GM06990 (cell line): ENCODE data around the gene ENKUR.
"Not testable (repeated sequence)": the region's sequence is repeated elsewhere in the genome, so short reads cannot be mapped to it uniquely, and the experiment has no call there.

Source experiments
- DNase-seq: peaks from one replicate; pipeline ENCODE4 v3.0.0-alpha.2; 2011; ENCODE audit not compliant: insufficient read length; ENCODE audit errors: extremely low read depth
- H3K27me3 ChIP-seq: replicated peaks from 2 replicates; pipeline ENCODE4 v1.6.0; 2011; ENCODE audit warnings: low read length; ENCODE audit not compliant: control insufficient read depth, insufficient read depth
- H3K36me3 ChIP-seq: 2 replicates; pipeline ENCODE4 v1.5.1; 2011; ENCODE audit warnings: low read length; ENCODE audit not compliant: control insufficient read depth, insufficient read depth
- H3K4me3 ChIP-seq: replicated peaks from 2 replicates; pipeline ENCODE4 v1.5.1; 2011; ENCODE audit warnings: low read depth, mild to moderate bottlenecking, control low read depth, low read length
- TF ChIP-seq, protein P1 (sequence below): IDR thresholded peaks from 2 replicates; pipeline ENCODE4 v1.5.1; 2011; ENCODE audit warnings: low read length, control low read depth, mild to moderate bottlenecking, inconsistent platforms; ENCODE audit not compliant: insufficient read depth, poor library complexity, severe bottlenecking

Gene ENKUR

DNA sequence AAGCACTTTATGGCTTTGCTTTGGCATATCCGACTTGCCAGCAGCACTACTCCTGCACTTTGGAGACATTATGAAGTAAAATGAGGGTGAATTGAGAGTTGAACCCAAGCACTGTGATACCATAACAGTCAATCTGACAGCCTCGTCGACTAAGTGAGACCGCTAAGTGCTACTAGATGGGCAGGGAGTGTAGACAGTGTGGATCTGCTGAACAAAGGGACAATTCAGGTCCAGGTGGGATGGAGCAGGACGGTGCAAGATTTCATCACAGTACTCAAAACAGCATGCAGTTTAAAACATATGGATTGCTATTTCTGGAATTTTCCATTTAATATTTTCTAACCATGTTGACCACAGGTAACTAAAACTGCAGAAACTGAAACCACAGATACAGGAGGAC lies 42.8 kb downstream of the ENKUR start:
- Histone ChIP-seq H3K36me3 (no peaks in the 10 kb centered on the region), H3K27me3 (no peaks in the 10 kb centered on the region), H3K4me3 (no peak overlapping the region)
- TF ChIP-seq, protein P1, sequence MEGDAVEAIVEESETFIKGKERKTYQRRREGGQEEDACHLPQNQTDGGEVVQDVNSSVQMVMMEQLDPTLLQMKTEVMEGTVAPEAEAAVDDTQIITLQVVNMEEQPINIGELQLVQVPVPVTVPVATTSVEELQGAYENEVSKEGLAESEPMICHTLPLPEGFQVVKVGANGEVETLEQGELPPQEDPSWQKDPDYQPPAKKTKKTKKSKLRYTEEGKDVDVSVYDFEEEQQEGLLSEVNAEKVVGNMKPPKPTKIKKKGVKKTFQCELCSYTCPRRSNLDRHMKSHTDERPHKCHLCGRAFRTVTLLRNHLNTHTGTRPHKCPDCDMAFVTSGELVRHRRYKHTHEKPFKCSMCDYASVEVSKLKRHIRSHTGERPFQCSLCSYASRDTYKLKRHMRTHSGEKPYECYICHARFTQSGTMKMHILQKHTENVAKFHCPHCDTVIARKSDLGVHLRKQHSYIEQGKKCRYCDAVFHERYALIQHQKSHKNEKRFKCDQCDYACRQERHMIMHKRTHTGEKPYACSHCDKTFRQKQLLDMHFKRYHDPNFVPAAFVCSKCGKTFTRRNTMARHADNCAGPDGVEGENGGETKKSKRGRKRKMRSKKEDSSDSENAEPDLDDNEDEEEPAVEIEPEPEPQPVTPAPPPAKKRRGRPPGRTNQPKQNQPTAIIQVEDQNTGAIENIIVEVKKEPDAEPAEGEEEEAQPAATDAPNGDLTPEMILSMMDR: no peak
- DNase-seq: no peak

DNA sequence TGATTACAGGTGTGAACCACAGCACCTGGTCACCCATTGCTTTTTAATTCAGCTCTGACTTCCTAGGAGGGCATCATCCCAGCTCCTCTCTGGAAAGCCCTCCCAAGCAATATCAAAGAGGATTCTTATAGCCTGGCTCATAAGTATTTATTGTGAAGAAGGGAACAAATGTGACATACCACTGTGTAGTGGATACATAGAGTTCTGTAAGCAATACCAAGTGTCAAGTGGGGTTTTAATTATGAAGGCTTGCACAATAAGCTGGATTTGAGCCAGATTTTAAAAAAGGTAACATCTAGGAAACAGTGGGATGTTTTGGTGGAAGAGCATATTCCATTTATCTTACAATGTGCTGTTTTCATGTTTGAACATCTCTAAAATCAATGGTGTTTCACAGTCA lies 44.6 kb downstream of the ENKUR start:
- no peak for DNase-seq
- no peak overlapping the region for H3K4me3 ChIP-seq

DNA sequence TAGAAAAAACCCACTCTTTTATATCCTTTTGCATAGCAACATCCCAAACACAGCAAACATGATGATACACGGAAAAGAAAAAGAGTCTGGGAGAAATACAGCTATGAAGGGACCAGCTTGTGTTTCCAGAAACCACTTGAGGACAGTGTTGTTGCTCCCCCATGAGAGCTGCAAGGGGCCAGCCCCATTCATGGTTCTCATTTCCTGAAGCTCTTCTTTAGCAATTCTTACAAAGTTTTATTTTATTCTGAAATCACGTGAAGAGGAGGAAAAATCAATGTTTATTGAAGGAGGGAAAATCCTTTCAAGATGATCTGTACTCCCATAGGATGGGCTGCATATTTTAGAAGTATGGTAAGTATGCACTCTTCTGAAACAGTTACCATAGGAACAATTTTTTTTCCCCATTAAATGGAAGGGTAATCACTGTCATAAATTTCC lies 46.1 kb downstream of the ENKUR start:
- no peaks in the 10 kb centered on the region for H3K36me3 ChIP-seq
- H3K4me3 ChIP-seq: no peak overlapping the region
- TF ChIP-seq, protein P1: no peak
- no peak for DNase-seq
- no peaks in the 10 kb centered on the region for H3K27me3 ChIP-seq

More for the DNA sequence above, 44.6 kb downstream of the ENKUR start:
- no peaks in the 10 kb centered on the region for H3K36me3 ChIP-seq
- H3K27me3 ChIP-seq: no peaks in the 10 kb centered on the region
- TF ChIP-seq, protein P1: no peak

DNA sequence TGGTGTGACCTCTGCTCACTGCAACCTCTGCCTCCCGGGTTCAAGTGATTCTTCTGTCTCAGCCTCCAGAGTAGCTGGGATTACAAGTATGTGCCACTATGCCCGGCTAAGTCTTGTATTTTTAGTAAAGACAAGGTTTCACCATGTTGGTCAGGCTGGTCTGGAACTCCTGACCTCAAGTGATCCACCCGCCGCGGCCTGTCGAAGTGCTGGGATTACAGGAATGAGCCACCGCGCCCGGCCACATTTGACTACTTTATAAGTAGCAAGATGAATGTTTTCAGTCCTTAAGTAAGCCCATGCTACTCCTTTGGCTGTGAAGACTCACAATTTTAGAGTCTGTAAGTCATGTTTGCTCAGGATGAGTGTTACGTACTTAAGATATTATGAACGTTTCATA lies 47.0 kb downstream of the ENKUR start:
- not testable (repeated sequence) for DNase-seq, H3K36me3 ChIP-seq, H3K27me3 ChIP-seq, H3K4me3 ChIP-seq

DNA sequence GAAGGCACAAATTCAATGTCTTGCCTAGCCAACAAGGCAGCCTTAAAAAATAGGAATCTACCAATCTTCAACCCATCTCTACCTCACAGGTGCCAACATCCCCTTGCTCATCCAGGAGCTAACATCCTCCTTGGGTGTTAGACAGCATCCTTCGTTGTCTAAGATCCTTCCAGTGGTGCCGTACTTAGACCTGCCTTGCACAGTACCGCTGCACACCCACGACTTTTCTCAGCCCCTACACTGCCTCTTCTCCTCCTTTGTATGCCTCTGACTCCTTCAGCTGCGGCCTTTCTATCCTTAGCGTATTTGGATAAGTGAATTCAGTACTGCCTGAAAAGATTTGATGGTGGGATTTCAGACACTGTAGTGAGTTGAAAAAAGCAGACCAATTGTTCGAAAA lies 47.6 kb downstream of the ENKUR start:
- H3K4me3 ChIP-seq: no peak overlapping the region
- TF ChIP-seq, protein P1: no peak
- H3K27me3 ChIP-seq: no peaks in the 10 kb centered on the region
- H3K36me3 ChIP-seq: no peaks in the 10 kb centered on the region
- DNase-seq: no peak

DNA sequence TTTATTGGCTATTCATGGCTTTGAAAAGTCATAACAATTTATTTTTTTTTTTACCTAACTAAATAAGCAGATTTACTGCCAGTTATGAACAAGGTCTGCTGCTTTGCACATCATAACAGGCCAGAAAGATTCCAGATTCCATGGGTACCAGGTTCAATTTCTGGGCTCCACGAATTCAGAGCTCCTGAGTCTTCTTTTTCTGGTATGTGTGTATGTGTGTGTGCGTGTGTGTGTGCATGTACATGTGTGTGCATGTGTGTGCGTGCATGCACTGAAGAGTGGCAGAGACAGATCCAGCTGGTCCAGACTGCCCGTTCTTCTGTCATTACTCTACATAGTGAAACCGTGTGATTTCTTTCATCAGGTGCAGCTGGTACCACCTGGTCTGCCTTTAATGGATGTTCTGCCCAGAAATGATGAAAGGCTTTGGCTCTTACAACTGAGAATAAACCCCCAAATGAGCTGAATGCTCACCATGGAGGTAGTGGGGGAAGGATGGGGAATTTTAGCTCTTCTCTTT lies 48.9 kb downstream of the ENKUR start:
- Histone ChIP-seq H3K36me3 (no peaks in the 10 kb centered on the region), H3K4me3 (no peak overlapping the region), H3K27me3 (no peaks in the 10 kb centered on the region)
- TF ChIP-seq, protein P1: no peak
- DNase-seq: no peak
